PC-9 (cell line): ENCODE data around the gene GCK.

ENCODE experiments used
- CTCF ChIP-seq: fragments of 200-600 bp; sonication (generic); conservative IDR thresholded peaks from 2 replicates; pipeline ENCODE4 v1.6.1; 2017; ENCODE audit warnings: mixed run types, antibody characterized with exemption, mild to moderate bottlenecking, moderate library complexity
- EZH2 ChIP-seq: fragments of 200-600 bp; sonication (generic); IDR thresholded peaks from 2 replicates; pipeline ENCODE4 v1.8.0; 2017; ENCODE audit warnings: antibody characterized with exemption, low read depth

- TF ChIP-seq CTCF (no peak), EZH2 (no peak)
These were observed 37.1 kb upstream of the GCK start for GRCh38 chr7:44226396-44226753.
